ENCODE results near the gene LPA.
"Not testable (repeated sequence)": the region's sequence is repeated elsewhere in the genome, so short reads cannot be mapped to it uniquely, and the experiment has no call there.

The LPA gene

GRCh38 chr6:160695025-160695424 lies 30.9 kb upstream of the LPA start:
- ATAC-seq (ENCODE audit: insufficient read depth, low read depth); DNase-seq; H4K20me1 ChIP-seq (ENCODE audit: insufficient read depth, low read length); H3K4me1 ChIP-seq (ENCODE audit: insufficient read depth, low read length); H3K9me3 ChIP-seq (ENCODE audit: insufficient read depth, low read length, severe bottlenecking); H3K36me3 ChIP-seq (ENCODE audit: insufficient read depth, low read length); H3K79me2 ChIP-seq (ENCODE audit: insufficient read depth, low read length); H3K27ac ChIP-seq (ENCODE audit: low read length); H3K9ac ChIP-seq (ENCODE audit: low read depth, low read length); H3K4me3 ChIP-seq (ENCODE audit: low read depth in 1 of 2, low read length in 2 of 2); H2AFZ ChIP-seq (ENCODE audit: low read depth, low read length); H3K4me2 ChIP-seq (ENCODE audit: insufficient read depth, low read length); H3K27me3 ChIP-seq (ENCODE audit: insufficient read depth, low read length, poor library complexity): not testable (repeated sequence)

- Histone ChIP-seq H3K4me1 (ENCODE audit: insufficient read depth, low read length) (no peaks in the 10 kb centered on the region), H4K20me1 (ENCODE audit: insufficient read depth, low read length) (no peaks in the 10 kb centered on the region), H3K4me3 (ENCODE audit: low read depth in 1 of 2, low read length in 2 of 2) (no peak overlapping the region), H3K79me2 (ENCODE audit: insufficient read depth, low read length) (no peaks in the 10 kb centered on the region), H3K27me3 (ENCODE audit: insufficient read depth, low read length, poor library complexity) (no peaks in the 10 kb centered on the region), H3K9ac (ENCODE audit: low read depth, low read length) (no peak overlapping the region), H2AFZ (ENCODE audit: low read depth, low read length) (no peak overlapping the region), H3K9me3 (ENCODE audit: insufficient read depth, low read length, severe bottlenecking) (no peaks in the 10 kb centered on the region), H3K36me3 (ENCODE audit: insufficient read depth, low read length) (no peaks in the 10 kb centered on the region), H3K4me2 (ENCODE audit: insufficient read depth, low read length) (no peak overlapping the region), H3K27ac (ENCODE audit: low read length) (no peak overlapping the region)
- DNase-seq (no peak), ATAC-seq (ENCODE audit: insufficient read depth, low read depth) (no peak)
- peak; percentile 20 for TF ChIP-seq CTCF (IDR thresholded peaks at IDR 0.05; ENCODE audit: borderline replicate concordance, extremely low read depth, low read length, poor library complexity, severe bottlenecking)
- no peak for TF ChIP-seq EZH2 (IDR thresholded peaks at IDR 0.05; ENCODE audit: borderline replicate concordance, low read depth, low read length, severe bottlenecking)
Measured at GRCh38 chr6:160692369-160692959, 28.4 kb upstream of the LPA start.

DNA sequence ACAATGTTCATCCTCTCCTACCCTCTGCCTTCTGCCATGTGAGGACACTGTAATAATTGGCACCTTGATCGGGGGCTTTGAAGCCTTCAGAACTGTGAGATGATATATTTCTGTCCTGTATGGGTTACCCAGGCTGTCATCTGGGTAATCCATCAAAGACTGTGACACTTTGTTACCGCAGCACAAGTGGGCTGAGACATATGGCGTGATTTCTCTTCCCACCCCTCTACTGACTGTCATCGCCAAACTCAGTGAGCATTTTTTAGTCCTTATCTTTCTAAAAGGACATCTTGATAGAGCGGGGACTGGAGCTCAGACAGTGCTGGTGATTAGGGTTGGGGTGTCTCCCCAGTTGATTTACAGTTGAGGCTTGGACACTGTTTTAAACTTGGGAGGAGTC lies 27.5 kb upstream of the LPA start:
- H3K9ac ChIP-seq (ENCODE audit: low read depth, low read length), result no peak overlapping the region
- TF ChIP-seq CTCF (IDR thresholded peaks at IDR 0.05; ENCODE audit: borderline replicate concordance, extremely low read depth, low read length, poor library complexity, severe bottlenecking), result no peak
- no peak for TF ChIP-seq EZH2 (IDR thresholded peaks at IDR 0.05; ENCODE audit: borderline replicate concordance, low read depth, low read length, severe bottlenecking)
- no peak overlapping the region for H3K4me3 ChIP-seq (ENCODE audit: low read depth in 1 of 2, low read length in 2 of 2)
- no peaks in the 10 kb centered on the region for H4K20me1 ChIP-seq (ENCODE audit: insufficient read depth, low read length)
- no peaks in the 10 kb centered on the region for H3K79me2 ChIP-seq (ENCODE audit: insufficient read depth, low read length)
- no peaks in the 10 kb centered on the region for H3K4me1 ChIP-seq (ENCODE audit: insufficient read depth, low read length)
- H2AFZ ChIP-seq (ENCODE audit: low read depth, low read length), result no peak overlapping the region
- H3K9me3 ChIP-seq (ENCODE audit: insufficient read depth, low read length, severe bottlenecking), result no peaks in the 10 kb centered on the region
- no peaks in the 10 kb centered on the region for H3K27me3 ChIP-seq (ENCODE audit: insufficient read depth, low read length, poor library complexity)
- H3K4me2 ChIP-seq (ENCODE audit: insufficient read depth, low read length), result no peak overlapping the region
- DNase-seq (no peak), ATAC-seq (ENCODE audit: insufficient read depth, low read depth) (no peak)
- no peak overlapping the region for H3K27ac ChIP-seq (ENCODE audit: low read length)
- no peaks in the 10 kb centered on the region for H3K36me3 ChIP-seq (ENCODE audit: insufficient read depth, low read length)

DNA sequence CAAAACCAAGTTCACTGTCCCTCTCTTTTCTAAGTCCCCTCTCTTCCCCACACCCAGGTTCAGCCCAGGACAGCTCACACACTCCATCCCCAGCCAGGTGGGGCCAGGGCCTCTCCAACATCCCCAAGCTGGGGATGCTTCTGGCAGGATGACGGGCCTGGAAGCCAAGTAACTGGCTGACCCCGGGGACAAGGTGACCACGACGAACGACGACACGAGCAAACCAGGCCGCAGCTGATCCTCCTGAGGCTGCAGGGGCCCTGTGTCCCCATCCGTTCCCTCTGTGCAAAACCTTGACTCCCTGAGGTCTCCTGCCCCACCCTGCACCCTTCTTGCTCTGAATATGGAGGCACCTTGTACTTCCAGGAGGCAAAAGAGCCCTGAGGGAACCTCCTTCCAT lies 26.4 kb upstream of the LPA start:
- H3K4me1 ChIP-seq (ENCODE audit: insufficient read depth, low read length), result no peaks in the 10 kb centered on the region
- H3K4me2 ChIP-seq (ENCODE audit: insufficient read depth, low read length), result no peak overlapping the region
- H3K9ac ChIP-seq (ENCODE audit: low read depth, low read length), result no peak overlapping the region
- no peaks in the 10 kb centered on the region for H4K20me1 ChIP-seq (ENCODE audit: insufficient read depth, low read length)
- ATAC-seq (ENCODE audit: insufficient read depth, low read depth) (no peak), DNase-seq (no peak)
- H3K9me3 ChIP-seq (ENCODE audit: insufficient read depth, low read length, severe bottlenecking), result no peaks in the 10 kb centered on the region
- no peak overlapping the region for H2AFZ ChIP-seq (ENCODE audit: low read depth, low read length)
- no peaks in the 10 kb centered on the region for H3K36me3 ChIP-seq (ENCODE audit: insufficient read depth, low read length)
- H3K79me2 ChIP-seq (ENCODE audit: insufficient read depth, low read length), result no peaks in the 10 kb centered on the region
- H3K27me3 ChIP-seq (ENCODE audit: insufficient read depth, low read length, poor library complexity), result no peaks in the 10 kb centered on the region
- TF ChIP-seq CTCF (IDR thresholded peaks at IDR 0.05; ENCODE audit: borderline replicate concordance, extremely low read depth, low read length, poor library complexity, severe bottlenecking), result no peak
- TF ChIP-seq EZH2 (IDR thresholded peaks at IDR 0.05; ENCODE audit: borderline replicate concordance, low read depth, low read length, severe bottlenecking), result no peak
- no peak overlapping the region for H3K4me3 ChIP-seq (ENCODE audit: low read depth in 1 of 2, low read length in 2 of 2)
- H3K27ac ChIP-seq (ENCODE audit: low read length), result no peak overlapping the region
